Measurements from ENCODE around the gene ACP7.

DNA sequence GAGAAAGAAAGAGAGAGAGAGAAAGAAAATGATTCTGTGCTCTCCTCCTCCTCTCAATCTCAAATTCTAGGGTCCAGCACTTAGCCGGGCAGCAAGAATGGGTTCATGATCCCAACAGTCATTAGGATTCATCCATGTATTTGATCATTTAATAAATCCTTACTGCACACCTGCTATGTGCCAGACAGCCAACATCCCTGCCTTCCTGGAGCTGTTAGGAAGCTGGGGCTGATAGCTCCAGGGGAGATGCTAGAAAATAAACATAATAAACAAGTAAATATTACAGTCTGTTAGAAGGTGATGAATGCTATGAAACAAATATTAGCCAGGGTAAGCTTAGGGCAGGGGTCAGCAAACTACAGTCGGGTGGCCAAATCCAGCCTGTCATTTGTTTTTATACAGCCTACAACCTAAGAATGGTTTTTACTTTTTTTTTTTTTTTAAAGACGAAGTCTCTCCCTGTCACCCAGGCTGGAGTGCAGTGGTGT is 9.9 kb upstream of the ACP7 start:
- TF ChIP-seq, protein P1, sequence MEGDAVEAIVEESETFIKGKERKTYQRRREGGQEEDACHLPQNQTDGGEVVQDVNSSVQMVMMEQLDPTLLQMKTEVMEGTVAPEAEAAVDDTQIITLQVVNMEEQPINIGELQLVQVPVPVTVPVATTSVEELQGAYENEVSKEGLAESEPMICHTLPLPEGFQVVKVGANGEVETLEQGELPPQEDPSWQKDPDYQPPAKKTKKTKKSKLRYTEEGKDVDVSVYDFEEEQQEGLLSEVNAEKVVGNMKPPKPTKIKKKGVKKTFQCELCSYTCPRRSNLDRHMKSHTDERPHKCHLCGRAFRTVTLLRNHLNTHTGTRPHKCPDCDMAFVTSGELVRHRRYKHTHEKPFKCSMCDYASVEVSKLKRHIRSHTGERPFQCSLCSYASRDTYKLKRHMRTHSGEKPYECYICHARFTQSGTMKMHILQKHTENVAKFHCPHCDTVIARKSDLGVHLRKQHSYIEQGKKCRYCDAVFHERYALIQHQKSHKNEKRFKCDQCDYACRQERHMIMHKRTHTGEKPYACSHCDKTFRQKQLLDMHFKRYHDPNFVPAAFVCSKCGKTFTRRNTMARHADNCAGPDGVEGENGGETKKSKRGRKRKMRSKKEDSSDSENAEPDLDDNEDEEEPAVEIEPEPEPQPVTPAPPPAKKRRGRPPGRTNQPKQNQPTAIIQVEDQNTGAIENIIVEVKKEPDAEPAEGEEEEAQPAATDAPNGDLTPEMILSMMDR (conservative IDR thresholded peaks at IDR 0.05 in 1 of 2, IDR thresholded peaks at IDR 0.05 in 1 of 2; ENCODE audit: extremely low read depth in 1 of 2, insufficient read depth in 1 of 2, low read depth in 1 of 2, low read length in 2 of 2): no peak
- no peak for TF ChIP-seq EZH2 (IDR thresholded peaks at IDR 0.05; ENCODE audit: borderline replicate concordance, low read length)
